ENCODE measurements around the gene DLG2.
A peak's percentile ranks its signal among the peaks of the same experiment; 100 is the strongest.

Gene DLG2

DNA sequence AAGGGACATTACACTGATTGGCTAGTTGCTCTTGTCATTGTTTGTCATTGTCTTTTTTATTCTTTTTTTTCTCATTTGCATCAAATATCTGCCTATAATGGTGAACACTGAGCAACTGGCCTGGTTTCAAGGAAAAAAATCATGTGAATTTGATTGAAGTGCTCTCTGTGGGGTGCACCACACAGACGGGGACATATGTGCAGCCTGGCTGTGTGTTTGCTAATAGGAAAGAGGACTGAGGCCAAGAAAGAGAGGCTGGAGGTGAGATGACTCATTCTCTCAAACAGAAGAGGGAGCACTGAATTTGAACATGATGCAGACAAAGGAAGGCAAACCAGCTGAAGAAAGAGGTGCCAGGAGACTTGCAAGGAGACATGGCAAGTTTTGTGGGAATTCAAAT, 1656.1 kb downstream of the DLG2 start:
- H4K8ac ChIP-seq (ENCODE audit: low read length) = no peak overlapping the region
- H3K23ac ChIP-seq (ENCODE audit: low read length in 2 of 2) = no peak overlapping the region
- no peak overlapping the region for H3K9ac ChIP-seq (ENCODE audit: low read length)
- WGBS = 42% methylated on average over 1 of the region's 1 CpG
- no peaks in the 10 kb centered on the region for H3K79me1 ChIP-seq (replicated peaks; ENCODE audit: low read length, poor library complexity, severe bottlenecking)
- H3K9me3 ChIP-seq (ENCODE audit: control insufficient read depth, low read length) = no peaks in the 10 kb centered on the region
- H2AFZ ChIP-seq (ENCODE audit: low read depth, low read length) = no peak overlapping the region
- H2BK15ac ChIP-seq (ENCODE audit: low read depth, poor library complexity, severe bottlenecking) = no peak overlapping the region
- H3K18ac ChIP-seq (ENCODE audit: low read depth in 1 of 2, low read length in 2 of 2) = no peak overlapping the region
- no peaks in the 10 kb centered on the region for H3K4me1 ChIP-seq (ENCODE audit: control insufficient read depth, insufficient read depth, low read depth, low read length)
- no peaks in the 10 kb centered on the region for H3K36me3 ChIP-seq (ENCODE audit: control insufficient read depth in 1 of 2, insufficient read depth in 2 of 2, low read depth in 1 of 2, low read length in 2 of 2)
- no peak overlapping the region for H2BK120ac ChIP-seq (ENCODE audit: low read depth, low read length)
- H2AK5ac ChIP-seq (ENCODE audit: low read length, severe bottlenecking) = no peak overlapping the region
- H3K4me3 ChIP-seq (ENCODE audit: insufficient read depth in 1 of 2, low read depth in 1 of 2, low read length in 2 of 2) = no peak overlapping the region
- DNase-seq = peak; percentile 20
- no peak overlapping the region for H4K91ac ChIP-seq (ENCODE audit: low read length)
- no peak overlapping the region for H3K14ac ChIP-seq (ENCODE audit: low read length in 2 of 2)
- H2BK12ac ChIP-seq (ENCODE audit: low read length in 2 of 2) = no peak overlapping the region
- no peak overlapping the region for H2BK5ac ChIP-seq (ENCODE audit: low read depth, low read length, poor library complexity, severe bottlenecking)
- H3K4ac ChIP-seq (ENCODE audit: low read depth in 1 of 2, low read length in 2 of 2) = no peak overlapping the region
- H3K27me3 ChIP-seq (ENCODE audit: control insufficient read depth in 1 of 2, insufficient read depth in 1 of 2, low read length in 2 of 2) = no peaks in the 10 kb centered on the region
- no peak overlapping the region for H3K4me2 ChIP-seq (ENCODE audit: low read length, poor library complexity, severe bottlenecking)
- H3K27ac ChIP-seq (ENCODE audit: low read length, poor library complexity, severe bottlenecking) = no peak overlapping the region

DNA sequence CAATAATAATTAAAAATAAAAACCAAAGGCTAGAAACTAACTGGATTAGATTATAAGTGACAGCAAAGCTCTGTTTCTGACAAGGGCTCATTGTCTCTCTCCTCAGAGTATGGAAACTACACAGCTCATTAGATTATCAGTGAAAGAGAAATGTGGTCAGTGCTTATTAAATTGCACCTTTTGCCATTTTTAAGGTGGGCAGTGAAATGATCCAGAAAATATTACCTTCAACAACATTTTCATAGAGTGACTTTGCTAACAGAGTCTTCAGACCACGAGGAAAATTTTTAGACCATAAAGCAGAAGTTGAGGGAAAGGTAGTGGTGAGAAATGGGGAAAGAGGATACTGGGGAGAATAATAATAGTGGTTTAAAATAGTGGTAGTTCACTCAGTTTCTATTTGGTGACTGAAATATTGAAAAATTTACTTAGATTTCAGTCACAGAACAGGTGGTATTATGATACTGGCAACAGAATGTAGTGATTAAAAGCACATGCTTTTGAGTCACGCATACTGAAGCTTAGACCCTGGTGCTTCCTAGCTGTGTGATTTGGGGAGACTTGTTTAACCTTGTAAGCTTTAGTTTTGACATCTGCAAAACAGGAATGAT, 1657.0 kb downstream of the DLG2 start:
- 82% methylated on average over 2 of the region's 2 CpGs for WGBS

GRCh38 chr11:83957038-83957900, 1669.9 kb downstream of the DLG2 start:
- Histone ChIP-seq H3K79me1 (replicated peaks; ENCODE audit: low read length, poor library complexity, severe bottlenecking) (no peaks in the 10 kb centered on the region), H3K23ac (ENCODE audit: low read length in 2 of 2) (no peak overlapping the region), H3K14ac (ENCODE audit: low read length in 2 of 2) (no peak overlapping the region), H3K9ac (ENCODE audit: low read length) (no peak overlapping the region), H2BK5ac (ENCODE audit: low read depth, low read length, poor library complexity, severe bottlenecking) (no peak overlapping the region), H2AK5ac (ENCODE audit: low read length, severe bottlenecking) (no peak overlapping the region), H2BK12ac (ENCODE audit: low read length in 2 of 2) (no peak overlapping the region), H3K36me3 (ENCODE audit: control insufficient read depth in 1 of 2, insufficient read depth in 2 of 2, low read depth in 1 of 2, low read length in 2 of 2) (no peaks in the 10 kb centered on the region), H2BK120ac (ENCODE audit: low read depth, low read length) (no peak overlapping the region), H3K4me1 (ENCODE audit: control insufficient read depth, insufficient read depth, low read depth, low read length) (no peaks in the 10 kb centered on the region), H2AFZ (ENCODE audit: low read depth, low read length) (no peak overlapping the region), H4K91ac (ENCODE audit: low read length) (no peak overlapping the region), H3K18ac (ENCODE audit: low read depth in 1 of 2, low read length in 2 of 2) (no peak overlapping the region), H4K8ac (ENCODE audit: low read length) (no peak overlapping the region), H2BK15ac (ENCODE audit: low read depth, poor library complexity, severe bottlenecking) (no peak overlapping the region), H3K4ac (ENCODE audit: low read depth in 1 of 2, low read length in 2 of 2) (no peak overlapping the region), H3K4me3 (ENCODE audit: insufficient read depth in 1 of 2, low read depth in 1 of 2, low read length in 2 of 2) (no peak overlapping the region), H3K27me3 (ENCODE audit: control insufficient read depth in 1 of 2, insufficient read depth in 1 of 2, low read length in 2 of 2) (no peaks in the 10 kb centered on the region), H3K4me2 (ENCODE audit: low read length, poor library complexity, severe bottlenecking) (no peak overlapping the region), H3K27ac (ENCODE audit: low read length, poor library complexity, severe bottlenecking) (no peak overlapping the region), H3K9me3 (ENCODE audit: control insufficient read depth, low read length) (no peaks in the 10 kb centered on the region)
- DNase-seq = no peak
- 27% methylated on average over 2 of the region's 2 CpGs for WGBS

More for the DNA sequence above, 1657.0 kb downstream of the DLG2 start:
- no peaks in the 10 kb centered on the region for H3K79me1 ChIP-seq (replicated peaks; ENCODE audit: low read length, poor library complexity, severe bottlenecking)
- no peak overlapping the region for H2BK12ac ChIP-seq (ENCODE audit: low read length in 2 of 2)
- H4K91ac ChIP-seq (ENCODE audit: low read length) = no peak overlapping the region
- H3K4me2 ChIP-seq (ENCODE audit: low read length, poor library complexity, severe bottlenecking) = no peak overlapping the region
- no peaks in the 10 kb centered on the region for H3K27me3 ChIP-seq (ENCODE audit: control insufficient read depth in 1 of 2, insufficient read depth in 1 of 2, low read length in 2 of 2)
- no peaks in the 10 kb centered on the region for H3K9me3 ChIP-seq (ENCODE audit: control insufficient read depth, low read length)
- no peak overlapping the region for H3K4me3 ChIP-seq (ENCODE audit: insufficient read depth in 1 of 2, low read depth in 1 of 2, low read length in 2 of 2)
- H2BK15ac ChIP-seq (ENCODE audit: low read depth, poor library complexity, severe bottlenecking) = no peak overlapping the region
- H2BK120ac ChIP-seq (ENCODE audit: low read depth, low read length) = no peak overlapping the region
- no peak overlapping the region for H3K14ac ChIP-seq (ENCODE audit: low read length in 2 of 2)
- H4K8ac ChIP-seq (ENCODE audit: low read length) = no peak overlapping the region
- no peak overlapping the region for H3K23ac ChIP-seq (ENCODE audit: low read length in 2 of 2)
- H2AFZ ChIP-seq (ENCODE audit: low read depth, low read length) = no peak overlapping the region
- H3K9ac ChIP-seq (ENCODE audit: low read length) = no peak overlapping the region
- no peaks in the 10 kb centered on the region for H3K36me3 ChIP-seq (ENCODE audit: control insufficient read depth in 1 of 2, insufficient read depth in 2 of 2, low read depth in 1 of 2, low read length in 2 of 2)
- H3K18ac ChIP-seq (ENCODE audit: low read depth in 1 of 2, low read length in 2 of 2) = no peak overlapping the region
- no peak overlapping the region for H3K4ac ChIP-seq (ENCODE audit: low read depth in 1 of 2, low read length in 2 of 2)
- DNase-seq = no peak
- H2BK5ac ChIP-seq (ENCODE audit: low read depth, low read length, poor library complexity, severe bottlenecking) = no peak overlapping the region
- no peak overlapping the region for H2AK5ac ChIP-seq (ENCODE audit: low read length, severe bottlenecking)
- H3K4me1 ChIP-seq (ENCODE audit: control insufficient read depth, insufficient read depth, low read depth, low read length) = no peaks in the 10 kb centered on the region
- no peak overlapping the region for H3K27ac ChIP-seq (ENCODE audit: low read length, poor library complexity, severe bottlenecking)

DNA sequence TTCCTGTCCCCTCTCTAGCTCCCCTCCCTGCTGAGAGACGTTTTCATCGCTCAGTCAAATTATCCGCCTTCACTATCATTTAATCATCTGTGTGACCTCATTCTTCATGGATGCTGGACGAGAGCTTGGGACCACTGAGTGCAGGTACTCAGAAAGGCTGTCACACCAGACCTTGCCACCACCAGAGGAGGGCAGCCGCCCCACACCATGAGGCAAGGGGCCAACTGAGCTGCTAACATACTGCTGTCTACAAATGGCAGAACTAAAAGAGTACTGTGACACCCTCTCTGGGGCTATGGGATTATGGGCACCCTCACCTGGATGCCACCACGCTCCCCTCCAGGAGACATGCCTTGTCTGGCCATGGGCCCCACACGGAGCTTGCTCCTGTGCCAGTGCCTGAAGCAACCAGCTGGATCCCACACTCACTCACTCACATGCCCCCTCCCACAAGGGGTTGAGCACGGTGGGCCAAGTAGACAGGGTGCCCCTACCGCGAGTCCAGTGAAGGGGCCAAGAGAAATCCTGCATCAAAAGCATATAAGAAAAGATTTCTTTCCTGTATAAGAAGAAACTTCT, 1670.9 kb downstream of the DLG2 start:
- Histone ChIP-seq H3K27ac (ENCODE audit: low read length, poor library complexity, severe bottlenecking) (no peak overlapping the region), H3K9me3 (ENCODE audit: control insufficient read depth, low read length) (no peaks in the 10 kb centered on the region), H4K8ac (ENCODE audit: low read length) (no peak overlapping the region), H3K27me3 (ENCODE audit: control insufficient read depth in 1 of 2, insufficient read depth in 1 of 2, low read length in 2 of 2) (no peaks in the 10 kb centered on the region), H2BK5ac (ENCODE audit: low read depth, low read length, poor library complexity, severe bottlenecking) (no peak overlapping the region), H2AFZ (ENCODE audit: low read depth, low read length) (no peak overlapping the region), H2BK120ac (ENCODE audit: low read depth, low read length) (no peak overlapping the region), H3K14ac (ENCODE audit: low read length in 2 of 2) (no peak overlapping the region), H3K36me3 (ENCODE audit: control insufficient read depth in 1 of 2, insufficient read depth in 2 of 2, low read depth in 1 of 2, low read length in 2 of 2) (no peaks in the 10 kb centered on the region), H3K18ac (ENCODE audit: low read depth in 1 of 2, low read length in 2 of 2) (peak overlapping the region in 1 of 2 experiments; percentile 13), H2BK12ac (ENCODE audit: low read length in 2 of 2) (peak overlapping the region; percentile 51 to 78), H3K23ac (ENCODE audit: low read length in 2 of 2) (no peak overlapping the region), H2BK15ac (ENCODE audit: low read depth, poor library complexity, severe bottlenecking) (peak overlapping the region; percentile 62), H3K4ac (ENCODE audit: low read depth in 1 of 2, low read length in 2 of 2) (peak overlapping the region in 1 of 2 experiments; percentile 32), H3K4me2 (ENCODE audit: low read length, poor library complexity, severe bottlenecking) (no peak overlapping the region), H3K9ac (ENCODE audit: low read length) (no peak overlapping the region), H2AK5ac (ENCODE audit: low read length, severe bottlenecking) (no peak overlapping the region), H3K79me1 (replicated peaks; ENCODE audit: low read length, poor library complexity, severe bottlenecking) (no peaks in the 10 kb centered on the region), H4K91ac (ENCODE audit: low read length) (no peak overlapping the region), H3K4me1 (ENCODE audit: control insufficient read depth, insufficient read depth, low read depth, low read length) (no peaks in the 10 kb centered on the region), H3K4me3 (ENCODE audit: insufficient read depth in 1 of 2, low read depth in 1 of 2, low read length in 2 of 2) (no peak overlapping the region)
- 78% methylated on average over 8 of the region's 10 CpGs for WGBS
- no peak for DNase-seq

Data from mesenchymal stem cell (in vitro differentiated cells and primary cell).